Measurements from ENCODE around the gene KCNH2.

DNA sequence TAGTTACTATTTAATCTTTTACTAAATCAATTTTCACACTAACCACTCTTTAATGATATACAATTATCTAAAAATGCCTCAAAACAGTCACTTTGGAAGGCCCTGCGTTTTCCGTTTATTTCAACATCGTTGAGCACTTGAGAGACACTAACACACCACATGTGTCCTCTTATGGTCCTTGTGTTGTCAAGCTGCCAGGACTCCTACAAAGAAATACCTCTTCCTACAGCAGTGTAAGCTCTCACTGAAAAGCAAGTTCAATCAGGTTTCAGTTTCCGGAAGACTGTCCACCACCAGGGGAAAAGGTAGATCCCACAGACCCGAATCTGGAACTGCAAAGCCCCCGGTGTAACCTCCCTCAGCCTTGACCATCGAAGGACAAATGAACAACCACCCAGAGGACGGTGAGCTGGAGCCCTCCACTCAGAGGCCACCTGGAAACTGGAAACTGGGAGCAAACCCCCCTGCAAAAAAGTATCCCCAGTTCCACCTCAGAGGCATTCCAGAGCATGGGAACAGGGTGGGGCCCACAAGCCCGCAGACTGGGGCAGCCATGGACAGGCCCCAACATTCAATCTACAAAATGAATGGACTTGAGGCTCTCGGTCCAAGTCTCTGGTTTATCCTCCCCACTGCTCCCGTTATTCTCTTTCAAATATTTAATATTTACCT lies 37.6 kb downstream of the KCNH2 start:
- TF ChIP-seq, protein P1, sequence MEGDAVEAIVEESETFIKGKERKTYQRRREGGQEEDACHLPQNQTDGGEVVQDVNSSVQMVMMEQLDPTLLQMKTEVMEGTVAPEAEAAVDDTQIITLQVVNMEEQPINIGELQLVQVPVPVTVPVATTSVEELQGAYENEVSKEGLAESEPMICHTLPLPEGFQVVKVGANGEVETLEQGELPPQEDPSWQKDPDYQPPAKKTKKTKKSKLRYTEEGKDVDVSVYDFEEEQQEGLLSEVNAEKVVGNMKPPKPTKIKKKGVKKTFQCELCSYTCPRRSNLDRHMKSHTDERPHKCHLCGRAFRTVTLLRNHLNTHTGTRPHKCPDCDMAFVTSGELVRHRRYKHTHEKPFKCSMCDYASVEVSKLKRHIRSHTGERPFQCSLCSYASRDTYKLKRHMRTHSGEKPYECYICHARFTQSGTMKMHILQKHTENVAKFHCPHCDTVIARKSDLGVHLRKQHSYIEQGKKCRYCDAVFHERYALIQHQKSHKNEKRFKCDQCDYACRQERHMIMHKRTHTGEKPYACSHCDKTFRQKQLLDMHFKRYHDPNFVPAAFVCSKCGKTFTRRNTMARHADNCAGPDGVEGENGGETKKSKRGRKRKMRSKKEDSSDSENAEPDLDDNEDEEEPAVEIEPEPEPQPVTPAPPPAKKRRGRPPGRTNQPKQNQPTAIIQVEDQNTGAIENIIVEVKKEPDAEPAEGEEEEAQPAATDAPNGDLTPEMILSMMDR (conservative IDR thresholded peaks at IDR 0.05 in 1 of 2, IDR thresholded peaks at IDR 0.05 in 1 of 2; ENCODE audit: extremely low read depth in 1 of 2, insufficient read depth in 1 of 2, low read depth in 1 of 2, low read length in 2 of 2) = peak in 1 of 2 donors; percentile 10
- no peak for TF ChIP-seq EZH2 (IDR thresholded peaks at IDR 0.05; ENCODE audit: borderline replicate concordance, low read length)
